Smooth muscle cell (in vitro differentiated cells): ENCODE measurements around the gene SLC22A7. TPM values are rescaled to one million over a fixed set of nuclear protein-coding genes. Genes with fewer than 3 reads are reported as not detected.

Experiments
- DNase-seq: peaks from one replicate; lab custom pipeline; 2025; ENCODE audit not compliant: unreplicated experiment; lab: John Stamatoyannopoulos, UW
- H2AFZ ChIP-seq: fragments of 200-600 bp; sonication (generic); 2 replicates; pipeline ENCODE4 v1.6.0; 2016; ENCODE audit warnings: antibody characterized with exemption, low read depth, mild to moderate bottlenecking
- H3F3A ChIP-seq: fragments of 200-600 bp; sonication (generic); 2 replicates; pipeline ENCODE4 v1.6.0; 2017; ENCODE audit warnings: antibody characterized with exemption, low read depth
- H3K27ac ChIP-seq: fragments of 200-600 bp; sonication (generic); 2 replicates; pipeline ENCODE4 v1.5.1; 2016; ENCODE audit warnings: low read depth, mild to moderate bottlenecking
- H3K27me3 ChIP-seq: fragments of 200-600 bp; sonication (generic); 2 replicates; pipeline ENCODE4 v1.6.1; 2016; ENCODE audit warnings: low read depth, mild to moderate bottlenecking
- H3K36me3 ChIP-seq: fragments of 200-600 bp; sonication (generic); 2 replicates; pipeline ENCODE4 v1.5.1; 2016; ENCODE audit warnings: low read depth
- H3K4me1 ChIP-seq: fragments of 200-600 bp; sonication (generic); 2 replicates; pipeline ENCODE4 v1.5.1; 2016; ENCODE audit warnings: low read depth
- H3K4me2 ChIP-seq: fragments of 200-600 bp; sonication (generic); 2 replicates; pipeline ENCODE4 v1.6.0; 2016; ENCODE audit warnings: mild to moderate bottlenecking
- H3K4me3 ChIP-seq: fragments of 200-600 bp; sonication (generic); 2 replicates; pipeline ENCODE4 v1.5.1; 2016; ENCODE audit warnings: mild to moderate bottlenecking
- H3K79me2 ChIP-seq: fragments of 200-600 bp; sonication (generic); 2 replicates; pipeline ENCODE4 v1.6.0; 2016; ENCODE audit warnings: low read depth, mild to moderate bottlenecking
- H3K9ac ChIP-seq: fragments of 200-600 bp; sonication (generic); 2 replicates; pipeline ENCODE4 v1.6.0; 2016; ENCODE audit warnings: low read depth
- H3K9me3 ChIP-seq: fragments of 200-600 bp; sonication (generic); replicated peaks from 2 replicates; pipeline ENCODE4 v1.5.1; 2016; ENCODE audit warnings: low read depth
- H4K20me1 ChIP-seq: fragments of 200-600 bp; sonication (generic); 2 replicates; pipeline ENCODE4 v1.6.0; 2016; ENCODE audit warnings: low read depth
- WGBS: methylation state at CpG from one replicate; pipeline ENCODE4 v1.1.7; 2016; ENCODE audit warnings: low lambda C conversion rate; 5-methylcytosine and 5-hydroxymethylcytosine counted together
- polyA plus RNA-seq: library from polyadenylated mRNA; unstranded; fragments of >200 nt; fragmentation: Nextera tagmentation; extraction: Ambion mirVana; gene quantifications from 2 replicates; pipeline ENCODE4 v1.2.1, GENCODE V29; 2016
- total RNA-seq: library from RNA; depleted of rRNA; stranded (reverse); fragments of >200 nt; gene quantifications from 2 replicates; pipeline ENCODE4 v1.2.3, GENCODE V29; 2014
- TF ChIP-seq, protein P1 (sequence below): fragments of 200-600 bp; sonication (generic); IDR thresholded peaks from 2 replicates; pipeline ENCODE4 v1.5.1; 2017; ENCODE audit warnings: borderline replicate concordance, mild to moderate bottlenecking, antibody characterized with exemption; ENCODE audit not compliant: insufficient read depth, poor library complexity, severe bottlenecking

Gene SLC22A7
- total and polyA plus RNA-seq, 2 experiments from 2014 or later, result not detected

DNA sequence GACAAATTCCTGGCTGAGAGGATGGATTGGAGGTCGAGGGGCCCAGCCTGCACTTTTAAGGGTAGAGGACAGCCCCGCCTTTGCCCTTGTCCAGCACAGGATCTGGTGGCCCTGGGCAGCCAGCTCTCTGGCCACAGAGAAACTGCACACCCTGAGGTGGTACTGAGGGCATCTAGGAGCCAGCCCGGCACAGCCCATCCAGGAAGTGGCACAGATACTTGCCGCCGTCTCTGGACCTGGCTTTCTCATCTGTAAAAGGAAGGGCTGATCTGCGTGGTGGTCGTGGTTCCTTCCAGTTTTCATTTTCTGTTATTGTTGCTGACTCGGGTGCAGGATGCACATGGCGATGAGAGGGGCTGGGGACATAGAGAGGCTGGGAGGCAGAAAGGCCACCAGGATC lies 16.0 kb upstream of the SLC22A7 start:
- WGBS, result 90% methylated on average over 9 of the region's 9 CpGs
- Histone ChIP-seq H3K4me2 (no peak overlapping the region), H3K79me2 (no peaks in the 10 kb centered on the region), H3K4me1 (peaks cover 13% of the 10 kb centered on the region), H3F3A (no peaks in the 10 kb centered on the region), H3K27ac (no peak overlapping the region), H2AFZ (no peak overlapping the region), H3K27me3 (peaks cover 4% of the 10 kb centered on the region), H4K20me1 (no peaks in the 10 kb centered on the region), H3K36me3 (no peaks in the 10 kb centered on the region), H3K9me3 (no peaks in the 10 kb centered on the region), H3K9ac (no peak overlapping the region), H3K4me3 (no peak overlapping the region)
- TF ChIP-seq, protein P1, sequence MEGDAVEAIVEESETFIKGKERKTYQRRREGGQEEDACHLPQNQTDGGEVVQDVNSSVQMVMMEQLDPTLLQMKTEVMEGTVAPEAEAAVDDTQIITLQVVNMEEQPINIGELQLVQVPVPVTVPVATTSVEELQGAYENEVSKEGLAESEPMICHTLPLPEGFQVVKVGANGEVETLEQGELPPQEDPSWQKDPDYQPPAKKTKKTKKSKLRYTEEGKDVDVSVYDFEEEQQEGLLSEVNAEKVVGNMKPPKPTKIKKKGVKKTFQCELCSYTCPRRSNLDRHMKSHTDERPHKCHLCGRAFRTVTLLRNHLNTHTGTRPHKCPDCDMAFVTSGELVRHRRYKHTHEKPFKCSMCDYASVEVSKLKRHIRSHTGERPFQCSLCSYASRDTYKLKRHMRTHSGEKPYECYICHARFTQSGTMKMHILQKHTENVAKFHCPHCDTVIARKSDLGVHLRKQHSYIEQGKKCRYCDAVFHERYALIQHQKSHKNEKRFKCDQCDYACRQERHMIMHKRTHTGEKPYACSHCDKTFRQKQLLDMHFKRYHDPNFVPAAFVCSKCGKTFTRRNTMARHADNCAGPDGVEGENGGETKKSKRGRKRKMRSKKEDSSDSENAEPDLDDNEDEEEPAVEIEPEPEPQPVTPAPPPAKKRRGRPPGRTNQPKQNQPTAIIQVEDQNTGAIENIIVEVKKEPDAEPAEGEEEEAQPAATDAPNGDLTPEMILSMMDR, result no peak
- DNase-seq, result no peak

- TF ChIP-seq, protein P1, result no peak
- WGBS, result 93% methylated on average over 32 of the region's 32 CpGs
- H3F3A ChIP-seq, result no peaks in the 10 kb centered on the region
Measured at GRCh38 chr6:43282636-43283513, 15.2 kb upstream of the SLC22A7 start.

DNA sequence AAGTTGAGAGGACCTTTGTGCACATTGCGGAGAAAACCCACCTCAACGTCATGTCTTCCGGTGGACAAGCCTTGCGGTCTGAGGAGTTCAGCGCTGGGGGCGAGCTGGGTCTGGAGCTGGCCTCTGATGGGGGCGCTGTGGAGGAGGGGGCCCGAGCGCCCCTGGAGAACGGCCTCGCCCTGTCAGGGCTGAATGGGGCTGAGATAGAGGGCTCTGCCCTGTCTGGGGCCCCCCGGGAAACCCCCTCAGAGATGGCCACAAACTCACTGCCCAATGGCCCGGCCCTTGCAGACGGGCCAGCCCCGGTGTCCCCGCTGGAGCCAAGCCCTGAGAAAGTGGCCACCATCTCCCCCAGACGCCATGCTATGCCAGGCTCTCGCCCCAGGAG lies 14.6 kb upstream of the SLC22A7 start:
- H2AFZ ChIP-seq, result no peak overlapping the region
- TF ChIP-seq, protein P1, result no peak
- H3F3A ChIP-seq, result no peaks in the 10 kb centered on the region
- H3K9me3 ChIP-seq, result no peaks in the 10 kb centered on the region
- WGBS, result 93% methylated on average over 12 of the region's 18 CpGs
- no peaks in the 10 kb centered on the region for H3K79me2 ChIP-seq
- no peak overlapping the region for H3K4me2 ChIP-seq
- no peak overlapping the region for H3K9ac ChIP-seq
- H3K27ac ChIP-seq, result no peak overlapping the region
- no peaks in the 10 kb centered on the region for H3K36me3 ChIP-seq
- peaks cover 4% of the 10 kb centered on the region for H3K4me1 ChIP-seq
- no peaks in the 10 kb centered on the region for H4K20me1 ChIP-seq
- DNase-seq, result no peak
- no peak overlapping the region for H3K4me3 ChIP-seq
- H3K27me3 ChIP-seq, result peaks cover 4% of the 10 kb centered on the region

More at GRCh38 chr6:43282636-43283513, 15.2 kb upstream of the SLC22A7 start:
- peaks cover 10% of the 10 kb centered on the region for H3K4me1 ChIP-seq
- no peak overlapping the region for H3K4me3 ChIP-seq
- no peaks in the 10 kb centered on the region for H3K36me3 ChIP-seq
- no peak overlapping the region for H3K9ac ChIP-seq
- H3K4me2 ChIP-seq, result no peak overlapping the region
- peaks cover 4% of the 10 kb centered on the region for H3K27me3 ChIP-seq
- H4K20me1 ChIP-seq, result no peaks in the 10 kb centered on the region
- no peak for DNase-seq
- no peaks in the 10 kb centered on the region for H3K79me2 ChIP-seq
- no peaks in the 10 kb centered on the region for H3K9me3 ChIP-seq
- no peak overlapping the region for H3K27ac ChIP-seq
- no peak overlapping the region for H2AFZ ChIP-seq
